HepG2 (cell line): Measurements from ENCODE around the gene TK1. TPM values are rescaled to one million over a fixed set of nuclear protein-coding genes. Genes with fewer than 3 reads are reported as not detected.

Experiments
- ATF7-NPFF ChIP-seq: sonication (generic); formaldehyde crosslinking; IDR thresholded peaks from 2 replicates; pipeline ENCODE4 v1.8.1; 2023; ENCODE audit warnings: mild to moderate bottlenecking, low read depth, missing genetic modification reagents, moderate library complexity
- EZH2 ChIP-seq: conservative IDR thresholded peaks from 2 replicates; pipeline ENCODE4 v1.6.1; 2012; ENCODE audit warnings: mild to moderate bottlenecking, low read depth, low read length, moderate library complexity
- HDAC6 ChIP-seq: fragments of 200-600 bp; sonication (generic); IDR thresholded peaks from 2 replicates; pipeline ENCODE4 v1.7.0; 2017; ENCODE audit warnings: mild to moderate bottlenecking, antibody characterized with exemption, low read length, low read depth
- HOXA7 ChIP-seq: sonication (generic); formaldehyde crosslinking; IDR thresholded peaks from 2 replicates; pipeline ENCODE4 v1.8.1; 2022; ENCODE audit warnings: mild to moderate bottlenecking, missing genetic modification reagents, moderate library complexity
- IRX3 ChIP-seq: sonication (generic); formaldehyde crosslinking; IDR thresholded peaks from 2 replicates; pipeline ENCODE4 v1.8.1; 2023; ENCODE audit warnings: mild to moderate bottlenecking, low read depth, missing genetic modification reagents, borderline replicate concordance
- RFX5 ChIP-seq: IDR thresholded peaks from 2 replicates; pipeline ENCODE4 v1.6.1; 2011; ENCODE audit warnings: low read depth, low read length, improper control_type of control experiment
- SMARCC2 ChIP-seq: fragments of 450-650 bp; IDR thresholded peaks from 2 replicates; pipeline ENCODE4 v1.6.1; 2017; ENCODE audit warnings: antibody characterized with exemption, mild to moderate bottlenecking
- SRSF4 ChIP-seq: fragments of 200-400 bp; formaldehyde crosslinking; IDR thresholded peaks from one replicate; pipeline ENCODE4 v1.6.1; 2018; ENCODE audit warnings: mild to moderate bottlenecking, low read depth, low read length, moderate library complexity; ENCODE audit not compliant: poor library complexity, severe bottlenecking
- THYN1 ChIP-seq: sonication (generic); formaldehyde crosslinking; IDR thresholded peaks from 2 replicates; pipeline ENCODE4 v1.8.1; 2023; ENCODE audit warnings: low read depth, mild to moderate bottlenecking, moderate library complexity, missing genetic modification reagents, borderline replicate concordance
- WIZ ChIP-seq: sonication (generic); formaldehyde crosslinking; IDR thresholded peaks from 2 replicates; pipeline ENCODE4 v1.5.1; 2020; ENCODE audit warnings: mild to moderate bottlenecking, missing genetic modification reagents
- YEATS2 ChIP-seq: sonication (generic); formaldehyde crosslinking; IDR thresholded peaks from 2 replicates; pipeline ENCODE4 v1.4.0; 2020; ENCODE audit warnings: missing genetic modification reagents, borderline replicate concordance
- ZBTB42 ChIP-seq: sonication (generic); formaldehyde crosslinking; IDR thresholded peaks from 2 replicates; pipeline ENCODE4 v1.5.0; 2020; ENCODE audit warnings: mild to moderate bottlenecking, missing genetic modification reagents
- ZFP36L2 ChIP-seq: sonication (generic); formaldehyde crosslinking; IDR thresholded peaks from 2 replicates; pipeline ENCODE4 v1.4.0; 2020; ENCODE audit warnings: missing genetic modification reagents
- ZNF326 ChIP-seq: sonication (generic); formaldehyde crosslinking; IDR thresholded peaks from 2 replicates; pipeline ENCODE4 v1.4.0; 2020; ENCODE audit warnings: missing genetic modification reagents, borderline replicate concordance
- ZNF552 ChIP-seq: sonication (generic); formaldehyde crosslinking; IDR thresholded peaks from 2 replicates; pipeline ENCODE4 v1.9.0; 2022; ENCODE audit warnings: missing genetic modification reagents, mild to moderate bottlenecking, borderline replicate concordance
- ZNF724P ChIP-seq: sonication (generic); formaldehyde crosslinking; IDR thresholded peaks from 2 replicates; pipeline ENCODE4 v1.8.0; 2022; ENCODE audit warnings: missing genetic modification reagents, borderline replicate concordance
- ZNF850 ChIP-seq: sonication (generic); formaldehyde crosslinking; conservative IDR thresholded peaks from 2 replicates; pipeline ENCODE4 v1.9.0; 2021; ENCODE audit warnings: mild to moderate bottlenecking, missing genetic modification reagents
- ZNF878 ChIP-seq: sonication (generic); formaldehyde crosslinking; IDR thresholded peaks from 2 replicates; pipeline ENCODE4 v1.8.1; 2023; ENCODE audit warnings: mild to moderate bottlenecking, missing genetic modification reagents, moderate library complexity
- ZSCAN21 ChIP-seq: sonication (generic); formaldehyde crosslinking; IDR thresholded peaks from 2 replicates; pipeline ENCODE4 v1.8.0; 2022; ENCODE audit warnings: mild to moderate bottlenecking, missing genetic modification reagents, moderate library complexity, borderline replicate concordance
- polyA plus RNA-seq, 8 experiments: library from polyadenylated mRNA; depleted of rRNA in 3 of 8; stranded (reverse) in 7 of 8; unstranded in 1 of 8; fragments of >200 nt; fragmentation: Illumina TruSeq in 4 of 8; extraction: Trizol in 4 of 8; gene quantifications; 2 replicates each; pipeline versions ENCODE4 v1.2.1 to v1.2.3, GENCODE V29; 2011 to 2016; ENCODE audit warnings: low read depth in 4 of 8, missing spikeins in 1 of 8, mixed read lengths in 1 of 8; ENCODE audit not compliant: insufficient read depth in 1 of 8
- total RNA-seq, 5 experiments: library from RNA; depleted of rRNA; stranded (reverse); fragments of >200 nt; fragmentation: Illumina TruSeq; extraction: Trizol; gene quantifications; 2 replicates each; pipeline ENCODE4 v1.2.3, GENCODE V29; 2016; ENCODE audit warnings: low read depth in 1 of 5
- TF ChIP-seq, protein P1 (sequence below): sonication (generic); formaldehyde crosslinking; conservative IDR thresholded peaks from 2 replicates; pipeline ENCODE4 v1.4.0; 2020; ENCODE audit warnings: missing genetic modification reagents
- TF ChIP-seq, protein P2 (sequence below): IDR thresholded peaks from 2 replicates; pipeline ENCODE4 v1.6.1; 2016; ENCODE audit warnings: mild to moderate bottlenecking
- TF ChIP-seq, protein P3 (sequence below): sonication (generic); formaldehyde crosslinking; IDR thresholded peaks from 2 replicates; pipeline ENCODE4 v1.4.0; 2020; ENCODE audit warnings: missing genetic modification reagents, mild to moderate bottlenecking, borderline replicate concordance
- TF ChIP-seq, protein P4 (sequence below): sonication (generic); formaldehyde crosslinking; IDR thresholded peaks from 2 replicates; pipeline ENCODE4 v1.4.0; 2020; ENCODE audit warnings: mild to moderate bottlenecking, missing genetic modification reagents

Gene TK1
- total and polyA plus RNA-seq, 2 of the 13 experiments (the other 11 are each of a cell fraction or from before 2014, with no cell fraction given) = 45.0 to 96.0 TPM

DNA sequence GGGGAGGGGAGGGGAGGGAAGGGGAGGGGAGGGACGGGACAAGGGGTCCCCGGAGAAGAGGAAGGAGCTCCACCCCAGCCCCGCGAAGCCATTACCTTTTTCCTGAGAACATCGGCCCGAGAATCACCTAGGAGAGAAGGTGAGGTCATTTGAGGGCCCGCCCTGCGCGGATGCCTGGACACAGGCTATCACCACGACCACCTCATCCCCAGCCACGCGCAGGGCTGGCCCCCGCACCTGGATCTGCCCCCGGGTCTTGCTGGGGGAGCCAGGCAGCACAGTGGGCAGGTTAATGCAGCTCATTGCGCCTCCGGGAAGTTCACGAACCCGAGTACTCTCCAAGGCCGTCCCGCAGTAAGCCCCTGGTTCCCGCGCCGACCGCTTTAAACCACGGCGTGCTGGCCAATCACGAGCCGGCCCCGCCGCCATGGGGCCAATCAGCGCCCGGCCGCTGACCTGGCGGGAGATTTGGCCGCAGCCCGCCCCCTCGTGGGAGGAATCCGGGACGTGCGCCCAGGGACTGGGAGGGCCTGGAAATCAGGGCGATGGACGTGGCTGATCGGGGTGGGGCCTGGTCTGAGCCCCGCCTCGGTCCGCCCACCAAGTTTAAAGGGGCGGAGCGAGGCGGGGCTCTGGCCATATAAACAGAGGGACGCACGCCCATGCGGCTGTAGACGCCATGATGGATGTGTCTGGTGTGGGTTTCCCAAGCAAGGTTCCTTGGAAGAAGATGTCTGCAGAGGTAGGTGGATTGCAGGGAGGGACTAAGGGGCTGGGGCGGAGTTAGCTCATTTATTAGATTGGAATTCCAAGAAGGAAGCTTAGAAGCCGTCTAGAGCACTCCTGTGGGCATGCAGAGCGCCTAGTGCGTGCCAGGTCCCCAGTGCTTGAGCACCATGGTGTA is at the start of gene TK1, which contains the start of gene AFMID (continued):
- TF ChIP-seq ZNF552 (CRISPR knock-in tag) (peak; percentile 83; the same call in 1 of the 2 replicates), ZSCAN21 (CRISPR knock-in tag) (peak; percentile 99), ZBTB42 (CRISPR knock-in tag) (peak; percentile 80; the same call in 1 of the 2 replicates), EZH2 (no peak), ZFP36L2 (peak; percentile 76; the same call in 1 of the 2 replicates), WIZ (0 out of 2 replicates have a peak, but pooled peaks have one; percentile 73), SMARCC2 (no peak), ZNF878 (CRISPR knock-in tag) (peak; percentile 100), IRX3 (peak; percentile 99), RFX5 (peak; percentile 61), ZNF326 (no peak), YEATS2 (CRISPR knock-in tag) (peak; percentile 94), THYN1 (CRISPR knock-in tag) (peak; percentile 99), SRSF4 (no peak), HOXA7 (peak; percentile 99), HDAC6 (no peak), ATF7-NPFF (CRISPR knock-in tag) (peak; percentile 100), ZNF850 (CRISPR knock-in tag) (no peak; the same call in 1 of the 2 replicates), ZNF724P (CRISPR knock-in tag) (peak; percentile 100)
- TF ChIP-seq, protein P1, sequence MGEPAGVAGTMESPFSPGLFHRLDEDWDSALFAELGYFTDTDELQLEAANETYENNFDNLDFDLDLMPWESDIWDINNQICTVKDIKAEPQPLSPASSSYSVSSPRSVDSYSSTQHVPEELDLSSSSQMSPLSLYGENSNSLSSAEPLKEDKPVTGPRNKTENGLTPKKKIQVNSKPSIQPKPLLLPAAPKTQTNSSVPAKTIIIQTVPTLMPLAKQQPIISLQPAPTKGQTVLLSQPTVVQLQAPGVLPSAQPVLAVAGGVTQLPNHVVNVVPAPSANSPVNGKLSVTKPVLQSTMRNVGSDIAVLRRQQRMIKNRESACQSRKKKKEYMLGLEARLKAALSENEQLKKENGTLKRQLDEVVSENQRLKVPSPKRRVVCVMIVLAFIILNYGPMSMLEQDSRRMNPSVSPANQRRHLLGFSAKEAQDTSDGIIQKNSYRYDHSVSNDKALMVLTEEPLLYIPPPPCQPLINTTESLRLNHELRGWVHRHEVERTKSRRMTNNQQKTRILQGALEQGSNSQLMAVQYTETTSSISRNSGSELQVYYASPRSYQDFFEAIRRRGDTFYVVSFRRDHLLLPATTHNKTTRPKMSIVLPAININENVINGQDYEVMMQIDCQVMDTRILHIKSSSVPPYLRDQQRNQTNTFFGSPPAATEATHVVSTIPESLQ (CRISPR knock-in tag) = peak; percentile 35
- TF ChIP-seq, protein P2, sequence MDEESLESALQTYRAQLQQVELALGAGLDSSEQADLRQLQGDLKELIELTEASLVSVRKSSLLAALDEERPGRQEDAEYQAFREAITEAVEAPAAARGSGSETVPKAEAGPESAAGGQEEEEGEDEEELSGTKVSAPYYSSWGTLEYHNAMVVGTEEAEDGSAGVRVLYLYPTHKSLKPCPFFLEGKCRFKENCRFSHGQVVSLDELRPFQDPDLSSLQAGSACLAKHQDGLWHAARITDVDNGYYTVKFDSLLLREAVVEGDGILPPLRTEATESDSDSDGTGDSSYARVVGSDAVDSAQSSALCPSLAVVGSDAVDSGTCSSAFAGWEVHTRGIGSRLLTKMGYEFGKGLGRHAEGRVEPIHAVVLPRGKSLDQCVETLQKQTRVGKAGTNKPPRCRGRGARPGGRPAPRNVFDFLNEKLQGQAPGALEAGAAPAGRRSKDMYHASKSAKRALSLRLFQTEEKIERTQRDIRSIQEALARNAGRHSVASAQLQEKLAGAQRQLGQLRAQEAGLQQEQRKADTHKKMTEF (CRISPR knock-in tag) = peak; percentile 89
- TF ChIP-seq, protein P3, sequence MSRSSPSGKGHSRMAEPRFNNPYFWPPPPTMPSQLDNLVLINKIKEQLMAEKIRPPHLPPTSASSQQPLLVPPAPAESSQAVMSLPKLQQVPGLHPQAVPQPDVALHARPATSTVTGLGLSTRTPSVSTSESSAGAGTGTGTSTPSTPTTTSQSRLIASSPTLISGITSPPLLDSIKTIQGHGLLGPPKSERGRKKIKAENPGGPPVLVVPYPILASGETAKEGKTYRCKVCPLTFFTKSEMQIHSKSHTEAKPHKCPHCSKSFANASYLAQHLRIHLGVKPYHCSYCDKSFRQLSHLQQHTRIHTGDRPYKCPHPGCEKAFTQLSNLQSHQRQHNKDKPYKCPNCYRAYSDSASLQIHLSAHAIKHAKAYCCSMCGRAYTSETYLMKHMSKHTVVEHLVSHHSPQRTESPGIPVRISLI (CRISPR knock-in tag) = no peak
- TF ChIP-seq, protein P4, sequence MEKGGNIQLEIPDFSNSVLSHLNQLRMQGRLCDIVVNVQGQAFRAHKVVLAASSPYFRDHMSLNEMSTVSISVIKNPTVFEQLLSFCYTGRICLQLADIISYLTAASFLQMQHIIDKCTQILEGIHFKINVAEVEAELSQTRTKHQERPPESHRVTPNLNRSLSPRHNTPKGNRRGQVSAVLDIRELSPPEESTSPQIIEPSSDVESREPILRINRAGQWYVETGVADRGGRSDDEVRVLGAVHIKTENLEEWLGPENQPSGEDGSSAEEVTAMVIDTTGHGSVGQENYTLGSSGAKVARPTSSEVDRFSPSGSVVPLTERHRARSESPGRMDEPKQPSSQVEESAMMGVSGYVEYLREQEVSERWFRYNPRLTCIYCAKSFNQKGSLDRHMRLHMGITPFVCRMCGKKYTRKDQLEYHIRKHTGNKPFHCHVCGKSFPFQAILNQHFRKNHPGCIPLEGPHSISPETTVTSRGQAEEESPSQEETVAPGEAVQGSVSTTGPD = no peak
